Naive thymus-derived CD4-positive, alpha-beta T cell (primary cell): ENCODE data around the gene ZBTB46. TPM values are rescaled to one million over a fixed set of nuclear protein-coding genes. Genes with fewer than 3 reads are reported as not detected.

Experiments
- ATAC-seq: fragments of 150-1000 bp; cut with Tn5 transposase; 2 replicates; pipeline ENCODE4 v1.10.0; 2021; ENCODE audit warnings: mild to moderate bottlenecking, moderate library complexity
- CTCF ChIA-PET: fragments of 350-600 bp; sonication (Branson Sonifier 250); formaldehyde crosslinking; loops from one replicate; lab custom pipeline; 2021; ENCODE audit warnings: antibody characterized with exemption; lab: Charles Lee
- POLR2A ChIA-PET: fragments of 350-600 bp; sonication (Branson Sonifier 250); formaldehyde crosslinking; loops from one replicate; lab custom pipeline; 2021; ENCODE audit warnings: antibody characterized with exemption, inconsistent platforms; lab: Charles Lee
- DNase-seq, 9 donors: peaks; one replicate each; pipeline versions ENCODE4 v3.0.0 to v3.0.0-alpha.2; 2020 to 2022; ENCODE audit warnings: mixed read lengths in 1 of 9
- H3K27ac ChIP-seq: one replicate; pipeline ENCODE4 v1.7.0; 2013; ENCODE audit warnings: mild to moderate bottlenecking, low read depth, low read length, moderate library complexity
- H3K27me3 ChIP-seq, 2 donors: one replicate each; pipeline ENCODE4 v1.7.0; 2013; ENCODE audit warnings: low read length in 2 of 2, mild to moderate bottlenecking in 2 of 2, moderate library complexity in 2 of 2; ENCODE audit not compliant: control insufficient read depth in 2 of 2, insufficient read depth in 2 of 2
- H3K36me3 ChIP-seq, 3 experiments: 1 replicate in 2 of 3; 2 replicates in 1 of 3; pipeline ENCODE4 v1.7.0; 2013; ENCODE audit warnings: low read length in 3 of 3, mild to moderate bottlenecking in 3 of 3, moderate library complexity in 1 of 3; ENCODE audit not compliant: insufficient read depth in 3 of 3, control insufficient read depth in 2 of 3
- H3K4me1 ChIP-seq, 2 donors: one replicate each; pipeline ENCODE4 v1.7.0; 2013; ENCODE audit warnings: low read length in 2 of 2, mild to moderate bottlenecking in 2 of 2, moderate library complexity in 1 of 2; ENCODE audit not compliant: control insufficient read depth in 2 of 2, insufficient read depth in 2 of 2
- H3K4me3 ChIP-seq: 2 replicates; pipeline ENCODE4 v1.7.0; 2013; ENCODE audit warnings: mild to moderate bottlenecking, low read length
- H3K9me3 ChIP-seq, 3 experiments: 1 replicate in 2 of 3; 2 replicates in 1 of 3; pipeline ENCODE4 v1.7.0; 2013; ENCODE audit warnings: low read length in 3 of 3; ENCODE audit not compliant: control insufficient read depth in 2 of 3
- H3K27ac Mint-ChIP-seq, 9 donors: one replicate each; pipeline ENCODE4 v1.8.0; 2020 to 2022; ENCODE audit warnings: mixed read lengths in 9 of 9, mild to moderate bottlenecking in 8 of 9, moderate library complexity in 5 of 9, inconsistent platforms in 2 of 9
- H3K27me3 Mint-ChIP-seq, 5 donors: one replicate each; pipeline ENCODE4 v1.8.0; 2021 to 2022; ENCODE audit warnings: mixed read lengths in 5 of 5, mild to moderate bottlenecking in 1 of 5
- H3K36me3 Mint-ChIP-seq, 5 donors: one replicate each; pipeline ENCODE4 v1.8.0; 2020 to 2022; ENCODE audit warnings: mixed read lengths in 5 of 5, mild to moderate bottlenecking in 3 of 5, inconsistent platforms in 1 of 5
- H3K4me1 Mint-ChIP-seq, 7 donors: one replicate each; pipeline ENCODE4 v1.8.0; 2020 to 2022; ENCODE audit warnings: mixed read lengths in 7 of 7, mild to moderate bottlenecking in 3 of 7, inconsistent platforms in 1 of 7
- H3K4me3 Mint-ChIP-seq, 10 donors: one replicate each; pipeline ENCODE4 v1.8.0; 2020 to 2022; ENCODE audit warnings: mild to moderate bottlenecking in 10 of 10, mixed read lengths in 10 of 10, moderate library complexity in 6 of 10, inconsistent platforms in 2 of 10
- H3K9me3 Mint-ChIP-seq, 11 donors: one replicate each; pipeline ENCODE4 v1.8.0; 2020 to 2022; ENCODE audit warnings: mixed read lengths in 11 of 11, mild to moderate bottlenecking in 4 of 11, inconsistent platforms in 1 of 11, moderate library complexity in 1 of 11
- intact Hi-C, 2 donors: fragments of 100-400 bp; cut with micrococcal nuclease; formaldehyde crosslinking; loops; one replicate each; pipeline ENCODE4 v1.15.1; 2023
- polyA plus RNA-seq, 2 donors: library from polyadenylated mRNA; unstranded; fragments of 300-500 nt; fragmentation: Illumina TruSeq; gene quantifications; one replicate each; pipeline ENCODE4 v1.2.3, GENCODE V29; 2021
- total RNA-seq, 6 experiments: library from RNA in 5 of 6; stranded (reverse) in 5 of 6; gene quantifications; 1 replicate in 5 of 6; 2 replicates in 1 of 6; pipeline ENCODE4 v1.2.3 and lab custom pipeline; 2021 to 2026

ZBTB46 gene
- total and polyA plus RNA-seq, 7 experiments from 2014 or later: 0.03 to 1.7 (median 0.07) TPM; not detected in 1

DNA sequence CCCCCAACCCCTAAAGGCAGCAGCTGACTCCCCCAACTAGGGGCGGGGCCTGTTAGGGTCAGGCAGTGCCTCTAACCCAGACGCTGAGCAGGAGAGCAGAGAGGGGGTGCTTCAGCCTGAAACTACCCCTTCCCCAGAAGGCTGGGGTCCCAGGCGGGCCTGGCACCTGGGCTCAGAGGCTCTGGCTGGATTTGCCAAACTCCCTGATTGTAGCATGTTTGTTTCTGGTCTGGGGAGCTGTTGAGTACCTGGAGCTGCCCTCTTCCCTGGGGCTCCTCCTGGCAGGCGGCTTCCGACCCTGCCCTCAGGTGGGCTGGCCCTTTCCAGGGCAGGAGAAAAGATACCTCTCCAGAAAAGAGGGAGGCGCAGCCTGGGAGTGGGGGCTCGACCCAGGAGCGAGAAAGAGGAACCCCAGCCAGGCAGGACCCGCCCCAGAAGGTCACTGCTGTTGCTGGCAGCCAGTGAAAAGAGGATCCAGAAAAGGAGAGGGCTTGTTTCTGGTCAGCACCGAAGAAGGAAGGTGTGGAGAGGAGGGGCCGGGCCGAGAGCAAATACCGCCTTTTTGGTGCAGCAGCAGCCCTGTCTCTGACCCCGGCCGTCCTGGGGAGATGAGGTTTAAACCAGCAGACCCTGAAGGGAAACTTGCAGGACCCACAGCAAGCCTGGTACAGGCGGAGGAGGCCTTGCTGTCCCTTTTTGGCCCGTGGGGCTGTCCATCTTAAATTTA is 29.4 kb upstream of the ZBTB46 start:
- Histone ChIP-seq H3K9me3 (no peaks in the 10 kb centered on the region), H3K27ac (no peak overlapping the region), H3K4me3 (no peak overlapping the region), H3K4me1 (peaks cover 22 to 28% of the 10 kb centered on the region in 2 donors), H3K36me3 (peaks cover 0 to 10% (median 0%) of the 10 kb centered on the region in 3 experiments), H3K27me3 (no peaks in the 10 kb centered on the region)
- no peak for DNase-seq
- H3K27me3 Mint-ChIP-seq: no peaks in the 10 kb centered on the region
- intact Hi-C loops: loop anchor here (5.0 to 10.0 kb wide), 4 partner anchors 33 to 426 kb away; partner anchors contain the start of genes LIME1 (in 1 of the 2), SLC2A4RG (in 1 of the 2) and TCEA2 (in 1 of the 2)
- H3K9me3 Mint-ChIP-seq: no peaks in the 10 kb centered on the region
- ChIA-PET CTCF (no interaction called here), POLR2A (no interaction called here)
- no peak for ATAC-seq
- peaks cover 0 to 13% (median 8%) of the 10 kb centered on the region in 5 donors for H3K36me3 Mint-ChIP-seq
- peaks cover 28 to 46% (median 39%) of the 10 kb centered on the region in 7 donors for H3K4me1 Mint-ChIP-seq
- peak overlapping the region in 2 of 10 donors; percentile 45 to 56 for H3K4me3 Mint-ChIP-seq
- peak overlapping the region in 1 of 9 donors; percentile 65 for H3K27ac Mint-ChIP-seq

DNA sequence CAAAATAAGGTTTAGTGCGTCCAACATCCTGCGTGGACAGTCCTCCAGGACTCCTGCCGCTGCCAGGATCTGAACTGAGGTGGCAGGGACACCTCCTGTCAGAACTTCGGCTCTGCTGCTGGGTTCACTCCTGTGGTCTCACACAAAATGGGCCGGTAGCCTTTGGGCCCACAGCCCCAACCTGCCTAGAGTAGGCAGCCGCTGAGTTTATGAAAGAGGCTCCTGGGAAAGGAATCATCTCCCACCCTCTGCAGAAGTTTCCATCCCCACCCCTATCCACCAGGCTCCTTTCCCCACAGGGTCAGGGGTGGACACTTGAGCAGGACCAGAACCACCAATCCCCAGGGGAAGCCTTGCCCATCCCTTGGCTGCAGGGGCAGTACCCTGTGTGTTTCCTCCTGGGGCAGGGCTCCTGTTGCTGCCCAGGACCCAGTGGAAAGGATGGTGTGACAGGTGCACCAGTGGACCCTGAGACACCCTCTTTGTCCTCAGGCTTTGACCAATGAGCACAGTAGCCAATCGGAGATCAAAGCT is 28.2 kb upstream of the ZBTB46 start:
- Mint-ChIP-seq H3K4me1 (peaks cover 23 to 41% (median 34%) of the 10 kb centered on the region in 7 donors), H3K4me3 (peak overlapping the region in 7 of 10 donors; percentile 13 to 74 (median 63)), H3K27ac (peak overlapping the region; percentile 46 to 87 (median 69)), H3K27me3 (no peaks in the 10 kb centered on the region), H3K36me3 (peaks cover 0 to 13% (median 8%) of the 10 kb centered on the region in 5 donors), H3K9me3 (no peaks in the 10 kb centered on the region)
- ATAC-seq: no peak
- peak overlapping the region; percentile 44 for H3K27ac ChIP-seq
- no peaks in the 10 kb centered on the region for H3K27me3 ChIP-seq
- intact Hi-C loops: no loop called here
- no peak for DNase-seq
- H3K36me3 ChIP-seq: peaks cover 0 to 10% (median 0%) of the 10 kb centered on the region in 3 experiments
- H3K9me3 ChIP-seq: no peaks in the 10 kb centered on the region
- H3K4me3 ChIP-seq: no peak overlapping the region
- H3K4me1 ChIP-seq: peaks cover 22 to 32% of the 10 kb centered on the region in 2 donors
- POLR2A ChIA-PET: no interaction called here
- CTCF ChIA-PET: no interaction called here

DNA sequence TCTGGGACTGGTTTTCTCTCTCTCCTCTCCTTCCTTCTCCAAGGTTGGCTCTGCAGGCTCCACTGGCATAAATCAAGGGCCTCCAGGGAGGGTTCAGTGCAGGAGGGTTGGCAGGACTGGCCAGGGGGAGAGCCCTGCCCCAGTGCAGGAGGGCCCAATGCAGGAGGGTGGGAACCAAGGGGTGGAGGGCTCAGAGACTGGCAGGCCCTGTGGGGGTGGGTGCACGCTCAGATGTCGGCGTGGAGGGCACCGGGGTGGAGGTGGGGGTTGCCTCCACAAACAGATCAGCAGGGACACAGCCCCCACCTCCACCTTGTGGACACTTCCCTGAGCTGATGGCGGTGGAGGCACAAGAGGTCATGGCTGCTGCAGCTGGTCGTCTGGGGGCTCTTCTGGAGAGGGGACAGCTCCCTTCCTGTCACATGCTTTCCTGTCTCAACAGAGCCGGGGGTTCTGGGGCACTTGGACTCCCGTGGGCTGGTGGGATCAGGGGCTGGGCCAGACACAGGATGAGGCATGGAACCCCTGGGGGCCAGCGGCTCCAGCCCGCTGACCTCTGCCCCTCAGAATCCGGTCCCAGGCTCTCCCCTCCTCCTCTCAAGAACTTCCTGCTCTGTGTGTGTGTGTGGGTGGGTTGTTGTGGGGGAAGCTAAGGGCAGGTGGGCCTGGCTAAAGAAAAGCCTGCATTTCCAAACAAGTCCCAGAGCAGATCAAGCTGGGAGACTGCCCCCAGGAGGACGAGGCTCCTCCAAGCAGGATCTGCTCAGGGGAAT is 27.5 kb upstream of the ZBTB46 start:
- intact Hi-C loops: no loop called here
- no peaks in the 10 kb centered on the region for H3K27me3 ChIP-seq
- peak overlapping the region; percentile 17 for H3K4me3 ChIP-seq
- peak overlapping the region; percentile 44 for H3K27ac ChIP-seq
- Mint-ChIP-seq H3K27me3 (no peaks in the 10 kb centered on the region), H3K4me1 (peaks cover 16 to 34% (median 32%) of the 10 kb centered on the region in 7 donors), H3K4me3 (peak overlapping the region in 9 of 10 donors; percentile 14 to 74 (median 57)), H3K36me3 (peaks cover 0 to 13% (median 3%) of the 10 kb centered on the region in 5 donors), H3K9me3 (no peaks in the 10 kb centered on the region), H3K27ac (peak overlapping the region; percentile 46 to 87 (median 69))
- peaks cover 0 to 10% (median 0%) of the 10 kb centered on the region in 3 experiments for H3K36me3 ChIP-seq
- POLR2A ChIA-PET: no interaction called here
- DNase-seq: no peak
- CTCF ChIA-PET: interaction anchor here (0.6 kb wide), 2 partner anchors 150 to 263 kb away, joined by 3 to 4 read pairs; partner anchors contain the start of genes ARFRP1 and ZGPAT
- no peaks in the 10 kb centered on the region for H3K9me3 ChIP-seq
- H3K4me1 ChIP-seq: peaks cover 19 to 30% of the 10 kb centered on the region in 2 donors
- ATAC-seq: peak; percentile 5

DNA sequence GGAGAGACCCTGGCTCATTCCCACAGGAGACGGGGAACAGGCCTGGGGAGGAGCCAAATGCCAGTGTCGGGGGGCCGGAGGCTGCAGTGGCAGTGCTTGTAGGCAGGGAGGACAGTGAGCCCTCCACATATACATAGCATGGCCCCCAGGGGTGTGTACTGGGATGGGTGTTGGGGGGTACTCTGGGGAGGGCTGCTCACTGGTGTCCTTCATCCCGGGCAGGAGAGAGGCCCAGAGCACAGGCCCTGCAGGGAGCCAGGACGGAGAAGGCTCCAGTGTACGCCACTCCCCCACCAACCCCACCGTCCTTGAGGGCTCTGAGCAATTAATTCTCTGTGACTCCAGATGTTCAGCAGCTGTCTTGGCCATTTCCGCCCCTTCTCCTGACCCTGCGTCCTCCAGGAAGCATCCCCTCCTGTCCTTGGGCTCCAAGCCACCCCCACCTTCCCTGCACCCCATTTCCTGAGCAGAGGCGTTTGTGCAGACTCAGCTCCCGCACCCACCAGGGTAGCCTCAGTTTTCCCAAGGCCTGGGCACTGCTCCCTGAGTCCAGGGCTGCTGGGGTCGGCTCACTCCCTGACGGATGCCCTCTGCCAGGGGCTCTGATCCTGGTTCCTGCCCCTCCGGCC is 26.8 kb upstream of the ZBTB46 start:
- H3K4me1 Mint-ChIP-seq: peaks cover 9 to 28% (median 25%) of the 10 kb centered on the region in 7 donors
- CTCF ChIA-PET: interaction anchor here (0.6 kb wide), 1 partner anchor 264 kb away, joined by 4 read pairs; no protein-coding TSS in a partner anchor
- H3K27ac Mint-ChIP-seq: peak overlapping the region in 4 of 9 donors; percentile 56 to 87 (median 72)
- H3K4me3 Mint-ChIP-seq: peak overlapping the region in 6 of 10 donors; percentile 7 to 72 (median 49)
- ATAC-seq (no peak), DNase-seq (no peak)
- no peaks in the 10 kb centered on the region for H3K9me3 Mint-ChIP-seq
- peak overlapping the region; percentile 17 for H3K4me3 ChIP-seq
- intact Hi-C loops: no loop called here
- POLR2A ChIA-PET: no interaction called here
- peaks cover 0 to 8% (median 0%) of the 10 kb centered on the region in 5 donors for H3K36me3 Mint-ChIP-seq
- H3K27me3 ChIP-seq: no peaks in the 10 kb centered on the region
- peak overlapping the region; percentile 44 for H3K27ac ChIP-seq
- H3K36me3 ChIP-seq: peaks cover 0 to 10% (median 0%) of the 10 kb centered on the region in 3 experiments
- no peaks in the 10 kb centered on the region for H3K9me3 ChIP-seq
- H3K4me1 ChIP-seq: peaks cover 14 to 25% of the 10 kb centered on the region in 2 donors
- H3K27me3 Mint-ChIP-seq: no peaks in the 10 kb centered on the region

DNA sequence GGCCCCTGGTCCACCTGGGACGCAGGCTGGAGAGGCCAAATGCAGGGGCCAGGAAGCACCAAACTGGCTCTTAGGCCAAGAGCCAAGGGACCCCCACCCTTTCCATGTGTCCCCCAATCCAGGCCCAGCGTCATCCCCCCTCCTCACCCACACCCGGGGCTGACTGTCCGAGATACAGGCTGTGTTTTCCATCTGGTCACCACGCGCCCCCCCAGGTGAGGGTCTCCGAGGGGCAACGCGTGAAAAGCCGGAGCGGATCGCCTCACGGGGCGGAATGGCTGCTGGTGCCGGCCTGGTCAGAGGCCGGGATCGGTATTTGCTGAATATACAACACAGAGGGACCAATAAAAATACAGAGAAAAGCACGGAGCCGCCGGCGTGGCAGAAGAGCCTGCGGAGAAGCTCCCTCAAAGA is 25.0 kb upstream of the ZBTB46 start:
- peaks cover 14 to 25% of the 10 kb centered on the region in 2 donors for H3K4me1 ChIP-seq
- DNase-seq: no peak
- H3K36me3 ChIP-seq: no peaks in the 10 kb centered on the region
- H3K27me3 ChIP-seq: no peaks in the 10 kb centered on the region
- Mint-ChIP-seq H3K27me3 (peaks cover 0 to 8% (median 1%) of the 10 kb centered on the region in 5 donors), H3K27ac (peak overlapping the region in 1 of 9 donors; percentile 77), H3K4me3 (no peak overlapping the region), H3K36me3 (peaks cover 0 to 7% (median 0%) of the 10 kb centered on the region in 5 donors), H3K9me3 (no peaks in the 10 kb centered on the region), H3K4me1 (peaks cover 11 to 30% (median 25%) of the 10 kb centered on the region in 7 donors)
- intact Hi-C loops: no loop called here
- CTCF ChIA-PET: no interaction called here
- H3K27ac ChIP-seq: no peak overlapping the region
- no peaks in the 10 kb centered on the region for H3K9me3 ChIP-seq
- POLR2A ChIA-PET: interaction anchor here (0.6 to 1.2 kb wide), 3 partner anchors 8 to 187 kb away, joined by 3 to 7 read pairs (median 5); no protein-coding TSS in a partner anchor
- H3K4me3 ChIP-seq: no peak overlapping the region
- no peak for ATAC-seq
